Activated CD4-positive, alpha-beta T cell treated with anti-CD3 and anti-CD28 coated beads, Interleukin-2, amount 50 U/mL, for 48 hours (primary cell): ENCODE measurements around the gene ITPKB.

Experiments used
- DNase-seq, 2 experiments: peaks; one replicate each; pipeline ENCODE4 v3.0.0-alpha.2; 2020

ITPKB gene

GRCh38 chr1:226682871-226683814 lies 55.9 kb downstream of the ITPKB start:
- no peak for DNase-seq

GRCh38 chr1:226681652-226682493 lies 57.2 kb downstream of the ITPKB start:
- no peak for DNase-seq

- no peak for DNase-seq
These were observed 58.4 kb downstream of the ITPKB start for GRCh38 chr1:226680653-226681052.

GRCh38 chr1:226679853-226680516 lies 59.1 kb downstream of the ITPKB start:
- peak; percentile 82 to 85 for DNase-seq

- DNase-seq = no peak
These were observed 59.8 kb downstream of the ITPKB start for GRCh38 chr1:226679262-226679661.

- peak in 1 of 2 experiments; percentile 52 for DNase-seq
These were observed 60.4 kb downstream of the ITPKB start for GRCh38 chr1:226678701-226679100.

- DNase-seq = no peak
These were observed 60.8 kb downstream of the ITPKB start for GRCh38 chr1:226678251-226678650.

- peak; percentile 63 to 77 for DNase-seq
These were observed 61.8 kb downstream of the ITPKB start for GRCh38 chr1:226677027-226678020.

- DNase-seq = no peak
These were observed 62.7 kb downstream of the ITPKB start for GRCh38 chr1:226676381-226676780.

GRCh38 chr1:226675715-226676357 lies 63.2 kb downstream of the ITPKB start:
- DNase-seq = no peak

GRCh38 chr1:226674892-226675714 lies 64.0 kb downstream of the ITPKB start:
- peak; percentile 55 to 63 for DNase-seq

GRCh38 chr1:226672339-226672762 lies 66.7 kb downstream of the ITPKB start:
- DNase-seq = no peak

GRCh38 chr1:226671277-226671676 lies 67.8 kb downstream of the ITPKB start:
- no peak for DNase-seq

- no peak for DNase-seq
These were observed 69.0 kb downstream of the ITPKB start for GRCh38 chr1:226670073-226670472.

GRCh38 chr1:226668173-226668560 lies 70.9 kb downstream of the ITPKB start:
- no peak for DNase-seq

- DNase-seq = no peak
These were observed 72.4 kb downstream of the ITPKB start for GRCh38 chr1:226666692-226667091.

GRCh38 chr1:226666164-226666506 lies 72.9 kb downstream of the ITPKB start:
- no peak for DNase-seq

- no peak for DNase-seq
These were observed 73.4 kb downstream of the ITPKB start for GRCh38 chr1:226665505-226666163.

- DNase-seq = no peak
These were observed 74.5 kb downstream of the ITPKB start for GRCh38 chr1:226664413-226665101.
